Measurements from ENCODE around the gene CFAP77. TPM values are rescaled to one million over a fixed set of nuclear protein-coding genes. Genes with fewer than 3 reads are reported as not detected.

The CFAP77 gene
- polyA plus RNA-seq, 1 of the 3 experiments (the other 2 are of a cell fraction) = 1.1 TPM

- WGBS (ENCODE audit: low lambda C conversion rate) = 67% methylated on average over 7 of the region's 7 CpGs
- H3K9me2 ChIP-seq = no peaks in the 10 kb centered on the region
- no peaks in the 10 kb centered on the region for H4K20me1 ChIP-seq (ENCODE audit: insufficient read depth)
- H3K4me1 ChIP-seq (ENCODE audit: control insufficient read depth in 1 of 2, insufficient read depth in 2 of 2, low read depth in 1 of 2, low read length in 1 of 2) = peaks cover 0 to 35% of the 10 kb centered on the region in 2 experiments; a peak in 2 of 4 replicates
- no peak overlapping the region for H3K27ac ChIP-seq (ENCODE audit: low read depth in 2 of 2, low read length in 1 of 2)
- POLR2A ChIA-PET = no interaction called here
- DNase-seq = no peak
- H3K36me3 ChIP-seq (replicated peaks in 1 of 2; ENCODE audit: control insufficient read depth in 1 of 2, insufficient read depth in 2 of 2, low read length in 1 of 2) = no peaks in the 10 kb centered on the region
- H3F3A ChIP-seq (replicated peaks; ENCODE audit: insufficient read depth) = no peaks in the 10 kb centered on the region
- TF ChIP-seq RFX5 (IDR thresholded peaks at IDR 0.05; ENCODE audit: low read length) (no peak), MAX (IDR thresholded peaks at IDR 0.05; ENCODE audit: low read depth) (no peak), CHD2 (IDR thresholded peaks at IDR 0.05; ENCODE audit: low read length, partially characterized antibody) (no peak), TAF1 (IDR thresholded peaks at IDR 0.05; ENCODE audit: borderline replicate concordance, low read depth, low read length) (no peak), USF2 (IDR thresholded peaks at IDR 0.05; ENCODE audit: borderline replicate concordance, low read depth, low read length) (no peak), SMC3 (IDR thresholded peaks at IDR 0.05; ENCODE audit: low read depth, low read length) (no peak), JUND (IDR thresholded peaks at IDR 0.05) (no peak), RAD21 (IDR thresholded peaks at IDR 0.05; ENCODE audit: low read length) (no peak), USF1 (IDR thresholded peaks at IDR 0.05; ENCODE audit: borderline replicate concordance, low read depth) (no peak), TCF12 (IDR thresholded peaks at IDR 0.05) (no peak), REST (IDR thresholded peaks at IDR 0.05; ENCODE audit: low read depth, low read length) (no peak), YY1 (IDR thresholded peaks at IDR 0.05; ENCODE audit: low read depth) (no peak), IRF3 (IDR thresholded peaks at IDR 0.05; ENCODE audit: low read depth, low read length) (no peak), NFIC (IDR thresholded peaks at IDR 0.05; ENCODE audit: borderline replicate concordance) (no peak), POLR2AphosphoS5 (IDR thresholded peaks at IDR 0.05; ENCODE audit: low read depth, low read length) (no peak)
- no peaks in the 10 kb centered on the region for H3K9me3 ChIP-seq
- no peaks in the 10 kb centered on the region for H3K79me2 ChIP-seq (ENCODE audit: insufficient read depth)
- no peaks in the 10 kb centered on the region for H3K27me3 ChIP-seq (ENCODE audit: insufficient read depth)
- CTCF ChIA-PET = interaction anchor here (1.0 to 3.1 kb wide), 5 partner anchors 12 to 75 kb away, joined by 3 to 18 read pairs (median 8); no protein-coding TSS in a partner anchor
- no peak overlapping the region for H3K4me2 ChIP-seq
- no peak overlapping the region for H2AFZ ChIP-seq (ENCODE audit: low read depth)
- no peak overlapping the region for H3K9ac ChIP-seq
- no peak overlapping the region for H3K4me3 ChIP-seq (ENCODE audit: low read depth in 2 of 2, low read length in 1 of 2)
Observed at GRCh38 chr9:132500193-132500592, 90.2 kb downstream of the CFAP77 start.
